HG03469 (cell line): ENCODE results near the gene CD226.
"Not testable (repeated sequence)": the region's sequence is repeated elsewhere in the genome, so short reads cannot be mapped to it uniquely, and the experiment has no call there.

Experiments
- ATAC-seq: cut with Tn5 transposase; IDR thresholded peaks from one replicate; pipeline ENCODE4 v1.9.1; 2021; ENCODE audit warnings: mild to moderate bottlenecking, moderate library complexity, moderate number of reproducible peaks; ENCODE audit not compliant: unreplicated experiment

Gene CD226

DNA sequence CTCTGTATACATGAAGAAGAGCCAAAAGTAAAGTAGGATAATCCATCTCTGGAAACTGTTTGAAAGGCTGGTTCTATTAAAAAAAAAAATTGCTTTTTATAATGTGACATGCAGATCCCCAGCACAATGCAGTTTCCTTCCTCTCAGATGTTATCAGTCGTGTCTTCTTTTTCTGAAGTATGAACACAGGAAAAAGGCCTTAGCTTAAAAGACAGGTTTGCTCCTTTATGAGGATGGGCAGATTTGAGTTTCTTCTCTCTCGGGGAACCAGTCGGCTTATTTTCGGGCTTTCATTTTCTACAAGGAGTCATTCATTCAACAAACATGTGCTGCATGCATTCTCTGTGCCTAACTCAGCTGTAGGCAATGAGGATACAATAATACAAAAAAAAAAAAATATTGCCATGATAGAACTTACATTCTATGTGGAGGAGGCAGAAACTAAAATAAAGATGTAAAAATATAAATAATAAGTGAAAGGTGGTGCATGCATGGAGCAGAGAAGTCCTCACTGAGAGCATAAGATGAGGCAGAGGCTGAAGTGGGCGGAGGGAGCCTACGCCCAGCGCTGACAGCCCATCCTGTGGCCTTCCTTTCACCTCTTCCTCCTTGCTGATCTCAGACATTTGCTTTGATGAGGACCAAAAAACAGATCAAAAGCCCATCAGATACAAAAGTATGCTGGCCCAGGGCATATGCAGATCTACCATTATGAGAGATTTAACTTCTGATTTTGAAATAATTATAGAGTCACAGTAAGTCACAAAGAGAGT is at the start of gene CD226:
Gene CD226 (minus strand): TSS at position 513 of the 773 bp plus-strand sequence. CDS start 467 bp downstream, at position 46.
- no peak for ATAC-seq

DNA sequence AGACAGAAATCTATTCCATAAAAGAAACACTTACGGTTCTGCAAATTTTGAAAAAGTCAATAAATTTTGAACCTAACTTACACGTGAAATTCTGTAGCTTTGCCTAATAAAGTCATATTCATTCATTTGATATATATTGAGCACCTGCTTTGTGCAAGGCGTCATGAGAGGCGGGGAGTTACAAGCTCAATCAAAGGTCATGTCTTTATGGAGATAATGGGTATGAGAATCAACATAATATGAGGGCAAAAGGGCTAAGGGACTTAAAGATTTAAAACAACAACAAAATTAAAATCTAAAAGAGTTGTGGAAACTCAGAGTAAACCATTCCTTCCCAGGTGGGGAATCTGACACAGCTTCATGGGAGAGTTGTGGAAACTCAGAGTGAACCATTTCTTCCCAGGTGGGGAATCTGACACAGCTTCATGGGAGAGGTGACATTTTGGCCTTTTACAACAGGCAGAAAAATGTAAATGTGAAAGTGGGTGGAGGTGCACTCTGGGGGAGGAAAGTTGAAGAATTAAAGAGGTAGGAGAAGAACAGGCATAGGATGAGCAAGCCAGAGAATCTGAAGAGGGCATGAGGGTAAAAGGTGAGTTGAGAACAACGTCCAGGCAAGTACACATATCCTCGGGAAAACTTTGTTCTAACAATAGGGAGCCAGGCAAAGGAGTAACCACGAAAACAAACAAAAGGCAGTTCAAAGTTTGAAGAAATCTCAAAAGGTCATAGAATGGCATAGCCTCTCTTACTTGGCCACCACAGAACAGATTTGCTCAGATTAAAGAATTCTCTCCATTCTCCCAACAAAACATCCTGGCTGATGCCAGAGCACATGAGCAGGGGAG is 49.5 kb upstream of the CD226 start:
- ATAC-seq, result no peak

DNA sequence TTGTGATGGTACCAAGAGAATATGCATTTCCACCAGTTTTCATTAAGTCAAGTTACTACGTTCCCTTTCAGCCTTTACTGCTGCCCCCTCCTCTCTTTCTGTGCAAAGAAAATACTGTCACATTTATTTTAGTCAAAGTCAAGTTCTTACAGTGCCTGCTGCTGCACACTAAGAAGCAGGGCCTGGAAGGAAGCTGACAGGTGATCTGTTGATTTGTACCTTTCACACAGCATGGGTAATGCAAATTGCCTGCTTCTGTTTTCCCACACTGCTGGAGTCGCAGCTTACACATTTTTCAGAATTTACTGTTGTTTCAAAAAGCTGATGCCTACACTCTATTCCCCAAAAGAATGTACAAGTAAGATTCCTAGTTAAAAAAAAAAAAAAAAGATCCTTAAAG is 48.7 kb upstream of the CD226 start:
- no peak for ATAC-seq

DNA sequence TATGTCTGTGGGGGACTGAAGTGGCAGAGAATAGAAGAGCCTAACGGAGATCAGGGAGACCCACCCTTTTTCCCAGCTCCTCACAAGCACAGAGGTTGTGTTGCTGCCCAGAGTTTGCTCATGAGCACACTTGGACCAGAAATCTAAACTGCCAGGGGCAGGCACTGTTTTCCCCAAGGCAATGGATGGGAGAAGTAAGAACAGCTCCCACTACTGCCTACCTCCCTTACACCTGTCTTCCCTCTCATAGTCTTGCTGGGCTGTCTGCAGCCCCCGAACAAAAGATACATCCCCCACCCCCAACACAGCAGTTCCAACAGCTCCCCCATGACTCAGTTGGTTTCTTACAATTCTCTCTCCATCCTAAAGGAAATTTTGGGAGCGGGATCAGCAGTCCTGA is 48.1 kb upstream of the CD226 start:
- no peak for ATAC-seq

DNA sequence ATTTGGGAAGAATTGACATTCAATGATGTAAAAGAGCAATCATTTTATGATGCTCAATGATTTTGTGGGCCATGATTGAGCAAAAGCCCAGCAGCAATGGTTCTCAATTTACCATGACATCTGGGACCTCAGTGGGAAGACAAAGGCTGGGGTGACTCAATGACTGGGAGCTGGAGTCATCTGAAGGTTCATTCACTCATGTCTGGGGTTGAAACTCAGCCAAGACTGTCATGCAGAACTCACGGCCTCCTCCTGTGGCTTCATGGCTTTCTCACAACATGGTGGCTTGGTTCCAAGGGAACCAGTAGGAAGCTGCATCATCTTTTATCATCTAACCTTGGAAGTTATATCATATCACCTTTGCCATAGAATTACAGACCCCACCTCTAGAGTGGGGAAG is 45.1 kb upstream of the CD226 start:
- ATAC-seq, result no peak

DNA sequence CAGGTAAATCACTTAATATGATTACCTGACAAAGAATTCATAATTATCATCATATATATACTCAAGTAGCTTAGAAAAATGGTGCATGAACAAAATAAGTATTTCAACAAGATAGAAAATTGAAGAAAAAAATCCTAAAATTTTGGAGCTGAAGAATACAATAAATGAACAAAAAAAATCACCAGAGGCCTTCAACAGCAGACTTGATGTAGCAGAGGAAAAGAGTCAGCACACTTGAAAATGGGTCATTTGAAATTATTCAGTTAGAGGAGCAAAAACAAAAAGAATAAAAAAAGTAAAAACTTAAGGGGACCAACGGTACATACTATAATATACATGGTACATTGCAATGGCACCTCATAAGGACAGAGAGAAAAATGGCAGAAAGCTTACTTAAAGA is 40.2 kb upstream of the CD226 start:
- no peak for ATAC-seq

DNA sequence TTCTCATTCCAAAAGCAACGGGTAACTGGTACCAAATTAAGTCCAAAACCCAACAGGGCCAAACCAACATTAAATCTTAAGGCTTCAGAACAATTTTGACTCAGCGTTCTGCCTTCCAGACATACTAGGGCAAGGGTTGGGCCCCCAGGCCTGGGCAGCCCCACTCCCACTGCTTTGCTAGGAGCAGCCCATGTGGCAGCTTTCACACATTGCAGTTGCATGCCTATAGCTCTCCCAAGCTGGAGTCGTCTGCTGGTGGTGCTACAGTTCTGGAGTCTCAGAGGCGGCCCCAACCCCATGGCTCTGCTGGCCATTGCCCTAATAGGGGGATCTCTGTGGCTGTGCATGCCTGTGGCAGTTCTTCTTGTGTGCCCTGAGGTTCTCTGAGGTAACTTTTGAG is 37.6 kb upstream of the CD226 start:
- ATAC-seq, result no peak

DNA sequence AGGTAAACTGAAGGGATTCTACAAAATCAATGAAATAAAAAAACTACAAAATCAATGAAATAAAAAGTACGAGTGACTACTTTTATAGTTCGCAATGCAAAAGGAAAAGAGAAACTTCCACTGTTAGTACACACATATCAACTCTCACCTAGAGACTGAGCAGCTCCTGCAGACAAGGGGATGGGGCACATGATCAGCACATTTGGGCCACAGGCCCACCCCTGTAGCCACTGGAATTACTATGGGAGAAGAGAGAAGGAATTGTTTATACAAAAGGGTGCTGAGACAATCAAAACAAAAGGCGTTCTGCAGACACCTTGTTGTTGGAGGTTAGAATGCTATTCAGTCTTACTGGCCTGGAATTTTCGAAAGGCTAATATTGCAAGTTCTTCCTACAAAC is 34.7 kb upstream of the CD226 start:
- ATAC-seq, result no peak

DNA sequence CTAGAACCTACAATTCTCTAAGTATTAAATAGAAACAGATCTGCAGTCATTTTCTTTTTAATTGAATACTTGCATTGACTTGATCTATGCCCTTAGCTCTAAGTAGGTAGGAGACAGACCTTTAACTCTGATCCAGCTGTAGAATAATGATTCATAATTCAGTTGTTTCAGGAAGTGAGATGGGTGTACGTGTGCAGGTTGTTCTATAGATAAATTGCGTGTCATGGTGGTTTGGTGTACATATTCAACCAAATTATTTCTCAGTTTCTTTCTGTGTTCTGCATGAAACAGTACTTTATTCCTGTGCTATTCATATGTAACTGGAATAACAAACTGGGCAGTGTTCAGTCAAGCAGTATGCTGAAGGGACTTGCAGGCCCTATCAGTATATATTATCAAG is 34.3 kb upstream of the CD226 start:
- ATAC-seq, result peak; percentile 45

DNA sequence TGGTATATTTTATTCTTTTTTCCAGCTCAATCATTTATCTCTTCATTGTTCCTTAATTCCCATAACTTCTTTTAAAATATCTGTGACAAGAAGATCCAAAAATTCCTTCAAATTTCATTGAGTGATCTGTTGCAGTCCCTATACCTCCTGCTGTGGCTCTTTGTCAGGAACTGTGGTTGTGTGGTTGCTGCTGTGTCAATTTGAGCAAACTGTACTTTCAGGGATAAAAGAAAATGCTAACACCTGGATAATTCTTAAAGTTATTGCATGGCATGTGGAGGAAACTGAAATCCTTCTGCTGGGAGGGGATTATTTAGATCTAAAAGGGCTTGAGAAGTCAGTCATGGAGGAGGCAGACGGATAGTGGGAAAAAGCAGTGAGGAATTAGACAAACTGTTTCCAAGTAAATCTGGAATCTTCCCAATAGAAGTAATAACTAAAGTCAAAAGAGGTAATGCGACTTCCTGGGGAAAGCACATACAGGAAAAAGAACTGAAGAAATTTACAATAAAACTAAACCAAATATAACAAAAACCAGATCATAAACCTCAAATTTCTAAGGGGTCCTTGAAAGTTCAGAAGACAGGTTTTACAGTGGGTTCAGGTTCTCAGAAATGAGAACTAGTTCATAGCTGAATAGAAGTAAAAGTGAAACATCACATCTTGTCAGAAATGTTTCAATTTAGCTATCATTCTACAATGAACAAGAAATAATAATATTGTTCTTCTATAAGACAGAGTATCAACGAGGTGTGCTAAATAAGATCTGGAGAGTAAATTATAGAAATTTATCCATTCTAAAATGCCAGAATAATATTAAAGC is 33.5 kb upstream of the CD226 start:
- ATAC-seq, result no peak

DNA sequence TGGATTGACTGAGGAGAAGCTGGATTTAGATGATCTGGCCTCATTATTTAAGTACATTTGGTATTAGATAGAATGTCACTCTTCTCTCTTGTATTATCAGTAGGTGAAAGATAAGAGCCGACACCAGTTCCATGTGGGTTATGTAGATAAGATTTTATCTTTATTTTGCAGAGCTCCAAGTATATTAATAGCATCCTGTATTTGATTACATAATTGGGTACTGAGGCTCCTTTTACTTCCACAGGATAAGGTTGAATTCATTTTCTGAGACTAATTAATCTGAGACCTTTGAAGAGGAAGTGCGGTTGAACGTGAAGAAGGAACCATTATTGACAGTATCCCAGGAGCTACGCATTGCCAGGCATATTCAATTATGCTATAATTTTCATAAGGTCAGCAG is 32.8 kb upstream of the CD226 start:
- no peak for ATAC-seq

DNA sequence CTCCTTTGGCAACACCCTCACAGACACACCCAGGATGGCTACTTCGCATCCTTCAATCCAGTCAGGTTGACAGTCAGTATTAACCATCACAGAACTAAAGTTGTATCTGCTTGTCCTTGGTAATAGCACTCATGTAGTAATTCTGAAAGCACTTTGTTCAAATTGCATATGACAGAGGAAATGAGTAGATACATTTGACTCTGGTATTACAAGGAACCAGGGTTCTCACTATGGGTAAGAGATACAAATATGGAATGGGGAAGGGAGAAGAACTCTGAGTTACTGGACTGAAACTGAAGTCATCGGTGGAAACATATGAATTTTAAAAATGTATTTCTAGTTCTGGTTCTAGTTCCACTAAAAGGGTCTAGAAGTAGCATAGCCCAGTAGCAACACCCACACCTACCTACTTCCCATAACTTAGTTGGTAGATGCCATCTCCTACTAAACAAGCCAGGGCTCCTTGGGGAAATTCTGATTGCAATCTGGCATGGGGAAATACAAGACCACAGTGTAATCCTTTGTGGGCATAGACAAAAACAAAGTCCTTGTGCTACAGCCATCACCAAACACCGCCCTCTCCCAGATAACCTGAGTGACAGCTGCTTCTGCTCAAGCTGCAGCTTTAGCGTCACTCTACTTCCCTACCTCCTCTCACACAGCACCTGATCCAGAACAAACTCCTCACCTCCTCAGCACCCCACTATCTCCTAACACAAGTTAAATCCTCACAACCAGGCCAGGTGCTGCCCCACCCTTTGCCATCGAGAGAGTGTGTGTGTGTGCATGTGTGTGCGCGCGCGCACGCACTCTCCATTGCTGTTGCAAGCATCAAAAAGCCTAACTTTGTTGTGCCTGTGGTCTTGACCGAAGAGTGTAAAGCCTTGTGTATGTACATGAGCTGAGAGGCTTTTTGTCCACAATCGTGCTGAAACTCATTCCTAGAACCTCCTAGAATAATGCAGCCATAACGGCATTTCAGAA is 31.4 kb upstream of the CD226 start:
- peak; percentile 75 for ATAC-seq

DNA sequence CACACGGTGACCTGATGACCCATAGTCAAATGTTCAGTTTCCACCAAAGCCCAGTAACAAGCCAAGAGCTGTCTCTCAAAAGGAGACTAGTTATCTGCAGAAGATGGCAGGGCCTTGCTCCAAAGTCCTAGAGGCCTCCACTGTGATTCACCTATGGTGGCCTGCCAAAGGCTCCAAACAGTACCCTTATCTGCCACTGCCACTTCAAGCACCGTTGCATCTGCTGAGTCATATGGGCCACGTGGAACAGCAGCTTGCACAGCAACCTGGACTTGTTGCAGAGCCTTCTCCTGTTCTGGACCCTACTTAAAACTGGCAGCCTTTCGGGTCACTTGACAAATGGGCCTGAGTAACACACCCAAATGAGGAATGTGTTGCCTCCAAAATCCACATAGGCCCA is 27.6 kb upstream of the CD226 start:
- ATAC-seq, result not testable (repeated sequence)

DNA sequence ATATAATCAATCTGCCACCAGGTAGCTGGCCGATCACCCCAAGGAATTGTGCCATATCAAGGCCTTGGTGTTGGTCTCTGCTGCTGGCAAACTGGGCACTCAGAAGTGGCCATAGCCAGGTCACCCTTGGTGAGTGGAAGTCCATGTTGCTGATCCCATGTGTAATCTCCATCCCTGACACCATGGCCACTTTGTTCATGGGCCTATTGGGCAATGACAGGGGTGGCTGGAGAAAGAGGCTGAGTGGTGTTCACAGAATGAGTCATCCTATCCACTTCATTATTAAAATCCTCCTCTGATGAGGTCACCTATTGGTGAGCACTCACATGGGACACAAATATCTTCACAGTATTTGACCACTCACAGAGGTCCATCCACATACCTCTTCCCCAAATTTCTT is 26.7 kb upstream of the CD226 start:
- no peak for ATAC-seq

DNA sequence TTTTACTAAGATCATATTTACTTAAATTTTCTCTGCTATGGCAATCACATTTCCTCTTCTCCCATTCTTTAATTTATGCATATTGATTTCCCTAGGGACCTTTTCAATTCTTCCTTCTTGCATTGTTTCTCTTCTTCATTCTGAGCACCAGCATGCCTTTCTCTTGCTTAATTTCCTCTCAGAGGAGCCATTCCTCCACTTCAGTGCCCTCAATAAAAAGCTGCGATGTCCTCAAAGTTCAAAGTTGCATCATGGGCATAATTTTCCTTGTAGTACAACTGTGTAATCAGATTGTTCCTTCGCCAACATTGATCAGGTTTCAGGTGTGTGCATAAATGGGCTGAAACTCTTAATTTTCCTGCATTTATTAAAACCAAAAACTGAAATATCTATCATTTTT is 21.8 kb upstream of the CD226 start:
- no peak for ATAC-seq

DNA sequence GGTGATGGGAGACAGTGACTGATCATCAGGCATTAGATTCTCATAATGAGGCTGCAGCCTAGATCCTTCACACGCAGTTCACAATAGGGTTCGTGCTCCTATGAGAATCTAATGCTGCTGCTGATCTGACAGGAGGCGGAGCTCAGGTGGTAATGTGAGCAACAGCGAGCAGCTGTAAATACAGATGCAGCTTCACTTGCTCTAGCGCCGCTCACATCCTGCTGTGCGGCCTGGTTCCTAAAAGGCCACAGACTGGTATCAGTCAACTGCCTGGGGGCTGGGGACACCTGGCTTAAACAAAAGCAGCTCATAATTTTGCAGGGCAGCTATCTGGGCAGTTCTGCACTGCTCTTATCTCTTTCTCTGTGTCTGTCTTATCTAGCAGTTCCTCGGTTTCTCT is 20.4 kb upstream of the CD226 start:
- peak; percentile 95 for ATAC-seq

DNA sequence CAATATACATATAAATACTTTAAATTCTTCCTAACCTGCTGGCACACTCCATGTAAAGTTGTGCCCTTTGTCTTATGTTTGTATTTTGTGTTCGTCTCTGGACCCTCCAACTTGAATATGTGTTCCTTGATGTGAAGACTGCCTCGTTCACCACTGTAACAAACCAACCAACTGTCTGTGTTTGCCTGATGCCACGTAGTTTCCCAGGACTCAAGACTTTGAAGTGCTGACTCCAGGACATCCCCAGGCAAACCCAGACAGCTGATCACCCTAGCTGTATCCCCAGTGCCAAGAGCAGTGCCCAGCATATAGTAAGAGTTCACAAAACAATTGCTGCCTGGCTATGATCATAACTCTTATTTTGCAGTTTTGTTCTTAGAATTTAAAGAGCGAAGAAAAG is 15.5 kb upstream of the CD226 start:
- no peak for ATAC-seq

DNA sequence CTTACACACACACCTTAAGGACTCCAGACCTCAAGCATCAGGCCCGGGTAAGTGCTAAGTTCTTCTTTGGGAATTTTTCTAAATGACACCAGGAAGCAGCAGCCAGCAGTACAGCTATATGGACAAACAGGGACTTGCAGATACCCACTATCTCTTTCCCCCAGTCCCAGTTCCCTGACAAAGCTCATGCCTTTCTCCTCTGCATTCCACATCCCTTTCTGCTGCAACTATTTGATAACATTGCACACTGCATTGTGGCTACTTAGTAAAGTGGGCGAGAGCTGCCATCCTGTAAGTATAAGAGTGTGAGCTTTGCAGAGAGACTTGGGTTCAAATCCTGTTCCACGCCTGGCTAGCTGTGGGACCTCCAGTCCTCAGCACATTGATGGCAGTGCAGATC is 14.0 kb upstream of the CD226 start:
- ATAC-seq, result no peak

DNA sequence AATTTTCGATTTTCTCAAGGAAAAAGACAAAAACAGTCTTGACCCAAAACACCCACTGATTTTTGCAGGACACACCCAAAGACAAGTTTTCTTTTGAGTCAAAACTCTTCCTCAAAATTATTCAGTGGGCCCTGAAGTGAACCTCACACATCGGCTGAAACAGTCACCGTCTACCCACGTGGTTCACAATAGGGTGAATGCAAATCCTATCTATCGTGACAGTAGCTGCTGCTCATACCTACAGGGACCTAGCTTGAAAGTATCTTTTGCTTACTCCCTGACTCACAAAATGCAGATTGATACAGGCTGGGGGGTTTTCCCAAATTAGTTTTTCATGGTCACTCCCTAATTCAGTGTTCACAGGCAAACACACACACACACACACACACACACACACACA is 10.7 kb upstream of the CD226 start:
- ATAC-seq, result peak; percentile 40

DNA sequence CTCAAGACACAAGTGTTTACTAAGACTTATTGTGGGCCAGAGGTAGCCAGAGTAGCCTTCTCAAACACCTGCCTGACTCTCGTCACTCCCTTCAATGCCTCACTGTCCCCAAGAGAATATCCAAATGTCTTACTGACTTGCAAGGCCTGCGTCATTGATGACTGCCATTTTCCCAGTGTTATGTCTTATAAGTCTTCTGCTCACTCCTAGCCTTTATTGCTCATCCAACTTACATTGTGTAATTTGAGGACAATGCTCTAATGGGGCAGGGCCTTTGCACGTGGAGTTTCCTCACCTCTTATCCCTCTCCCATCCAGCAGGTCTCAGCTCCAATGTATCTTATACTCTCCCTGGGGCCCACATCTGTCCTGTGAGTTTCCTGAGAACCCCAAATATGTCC is 10.1 kb upstream of the CD226 start:
- ATAC-seq, result no peak
